Measurements from ENCODE around the gene RMND5B. TPM values are rescaled to one million over a fixed set of nuclear protein-coding genes. Genes with fewer than 3 reads are reported as not detected.

RMND5B gene
- total and polyA plus RNA-seq, 2 of the 13 experiments (the other 11 are each of a cell fraction or from before 2014, with no cell fraction given) = 18.6 to 20.4 TPM

GRCh38 chr5:178120607-178121357, 10.0 kb upstream of the RMND5B start (continued):
- TF ChIP-seq ADNP (CRISPR knock-in tag; IDR thresholded peaks at IDR 0.05) = no peak
- no peak for TF ChIP-seq CBFB (CRISPR knock-in tag; IDR thresholded peaks at IDR 0.05)
- TF ChIP-seq ZNF574 (CRISPR knock-in tag; IDR thresholded peaks at IDR 0.05) = peak; percentile 63
- TF ChIP-seq KDM4B (CRISPR knock-in tag; IDR thresholded peaks at IDR 0.05) = 0 out of 2 replicates have a peak, but pooled peaks have one; percentile 14
- no peak for TF ChIP-seq TBL1XR1 (IDR thresholded peaks at IDR 0.05; ENCODE audit: borderline replicate concordance, low read length, partially characterized antibody)
- 0 out of 2 replicates have a peak, but pooled peaks have one; percentile 23 for TF ChIP-seq TBX2 (CRISPR knock-in tag; IDR thresholded peaks at IDR 0.05; ENCODE audit: borderline replicate concordance)
- no peak for TF ChIP-seq ZNF546 (CRISPR knock-in tag; conservative IDR thresholded peaks at IDR 0.05)
- TF ChIP-seq SIX1 (CRISPR knock-in tag; IDR thresholded peaks at IDR 0.05; ENCODE audit: borderline replicate concordance) = no peak
- no peak for TF ChIP-seq SMARCC2 (IDR thresholded peaks at IDR 0.05)
- TF ChIP-seq NFE2 (CRISPR knock-in tag; IDR thresholded peaks at IDR 0.05) = no peak
- no peak for TF ChIP-seq HOMEZ (CRISPR knock-in tag; IDR thresholded peaks at IDR 0.05; ENCODE audit: low read depth)
- TF ChIP-seq MBD4 (IDR thresholded peaks at IDR 0.05; ENCODE audit: borderline replicate concordance, low read length) = no peak
- 0 out of 2 replicates have a peak, but pooled peaks have one; percentile 40 for TF ChIP-seq DNMT1 (CRISPR knock-in tag; IDR thresholded peaks at IDR 0.05)
- no peak for TF ChIP-seq GZF1 (CRISPR knock-in tag; IDR thresholded peaks at IDR 0.05)
- peak; percentile 55; the same call in 1 of the 2 replicates for TF ChIP-seq ZMYM3 (CRISPR knock-in tag; IDR thresholded peaks at IDR 0.05)
- no peak for TF ChIP-seq NFE2L2 (IDR thresholded peaks at IDR 0.05; ENCODE audit: low read length)
- no peak for TF ChIP-seq FOXK1 (CRISPR knock-in tag; IDR thresholded peaks at IDR 0.05; ENCODE audit: borderline replicate concordance, low read depth)
- TF ChIP-seq RAD51 (IDR thresholded peaks at IDR 0.05; ENCODE audit: borderline replicate concordance) = no peak
- 0 out of 2 replicates have a peak, but pooled peaks have one; percentile 59 for TF ChIP-seq ZNF280D (CRISPR knock-in tag; IDR thresholded peaks at IDR 0.05)
- peak; percentile 47; the same call in 1 of the 2 replicates for TF ChIP-seq UBTF (CRISPR knock-in tag; IDR thresholded peaks at IDR 0.05)

Data from HepG2 (cell line).